Panc1 (cell line): ENCODE results near the gene RNF145. TPM values are rescaled to one million over a fixed set of nuclear protein-coding genes. Genes with fewer than 3 reads are reported as not detected.

Experiments used
- ATAC-seq: fragments of 200-7000 bp; cut with Tn5 transposase; 2 replicates; pipeline ENCODE4 v1.9.1; 2020; ENCODE audit warnings: mild to moderate bottlenecking, moderate library complexity
- BruUV-seq: library from RNA; stranded (reverse); fragments of 400-500 nt; replicated peaks from 2 replicates; lab custom pipeline; 2021; lab: Mats Ljungman, UMichigan
- CTCF ChIA-PET: fragments of 300-600 bp; sonication (Branson Sonifier 250); formaldehyde crosslinking; loops from one replicate; lab custom pipeline; 2022; ENCODE audit warnings: antibody characterized with exemption; lab: Charles Lee
- POLR2A ChIA-PET: fragments of 300-600 bp; sonication (Branson Sonifier 250); formaldehyde crosslinking; loops from one replicate; lab custom pipeline; 2022; ENCODE audit warnings: antibody characterized with exemption; lab: Charles Lee
- DNase-seq: peaks from one replicate; pipeline ENCODE4 v3.0.0-alpha.2; 2010; ENCODE audit warnings: low read depth, low spot score
- H3K27ac ChIP-seq: 2 replicates; pipeline ENCODE4 v1.5.1; 2011; ENCODE audit warnings: mild to moderate bottlenecking, low read length, inconsistent platforms
- H3K27me3 ChIP-seq: fragments of 200-500 bp; sonication (Bioruptor generic); 2 replicates; pipeline ENCODE4 v1.6.0; 2014; ENCODE audit warnings: low read length, inconsistent platforms; ENCODE audit not compliant: control insufficient read depth, insufficient read depth
- H3K36me3 ChIP-seq: fragments of 200-500 bp; sonication (Bioruptor generic); 2 replicates; pipeline ENCODE4 v1.5.1; 2014; ENCODE audit warnings: inconsistent platforms, mild to moderate bottlenecking, low read length, moderate library complexity; ENCODE audit not compliant: control insufficient read depth, insufficient read depth
- H3K4me1 ChIP-seq: 2 replicates; pipeline ENCODE4 v1.5.1; 2011; ENCODE audit warnings: inconsistent platforms, mild to moderate bottlenecking, low read length, moderate library complexity; ENCODE audit not compliant: control insufficient read depth, insufficient read depth
- H3K4me3 ChIP-seq, 2 experiments: 2 replicates each; pipeline ENCODE4 v1.5.1; 2011 to 2012; ENCODE audit warnings: low read depth in 2 of 2, low read length in 2 of 2, mild to moderate bottlenecking in 2 of 2, inconsistent platforms in 1 of 2, moderate library complexity in 1 of 2
- H3K9me3 ChIP-seq: fragments of 200-500 bp; sonication (Bioruptor generic); 2 replicates; pipeline ENCODE4 v1.5.1; 2014; ENCODE audit warnings: low read depth, mild to moderate bottlenecking, inconsistent platforms, low read length, moderate library complexity; ENCODE audit not compliant: control insufficient read depth, insufficient read depth
- POLR2AphosphoS5 ChIP-seq: IDR thresholded peaks from 2 replicates; pipeline ENCODE4 v1.6.1; 2012; ENCODE audit warnings: mild to moderate bottlenecking, low read depth, low read length, moderate library complexity
- REST ChIP-seq, 2 experiments: IDR thresholded peaks; 2 replicates each; pipeline ENCODE4 v1.6.1; 2011 to 2012; ENCODE audit warnings: low read depth in 2 of 2, control low read depth in 1 of 2, low read length in 1 of 2, mild to moderate bottlenecking in 1 of 2, moderate library complexity in 1 of 2; ENCODE audit not compliant: insufficient read depth in 1 of 2
- SIN3A ChIP-seq: IDR thresholded peaks from 2 replicates; pipeline ENCODE4 v1.6.1; 2012; ENCODE audit warnings: low read depth, mild to moderate bottlenecking, low read length, moderate library complexity, borderline replicate concordance; ENCODE audit not compliant: insufficient read depth
- TCF7L2 ChIP-seq: IDR thresholded peaks from 2 replicates; pipeline ENCODE4 v1.6.1; 2011; ENCODE audit warnings: mild to moderate bottlenecking, low read depth, low read length, inconsistent platforms
- in situ Hi-C: cut with HindIII; loops from 2 replicates; pipeline ENCODE4 v1.10.0; 2016; ENCODE audit warnings: low sequenced_read_pairs, low pct_unique_long_range_greater_than_20kb
- intact Hi-C: fragments of 100-400 bp; cut with micrococcal nuclease; formaldehyde crosslinking; loops from one replicate; pipeline ENCODE4 v1.10.0; 2022; ENCODE audit not compliant: unreplicated experiment
- total RNA-seq: library from RNA; stranded (reverse); gene quantifications from one replicate; pipeline ENCODE4 v1.2.1, GENCODE V29; 2021; ENCODE audit not compliant: unreplicated experiment
- TF ChIP-seq, protein P1 (sequence below): fragments of 450-650 bp; IDR thresholded peaks from 2 replicates; pipeline ENCODE4 v1.5.1; 2017; ENCODE audit warnings: mild to moderate bottlenecking

Gene RNF145
- total RNA-seq, 1 experiment from 2014 or later, result 81.8 TPM

- H3K27ac ChIP-seq, result no peak overlapping the region
- TF ChIP-seq TCF7L2 (no peak), POLR2AphosphoS5 (no peak), REST (IDR thresholded peaks at IDR 0.05; ENCODE audit: insufficient read depth in 1 of 2, low read depth in 2 of 2, low read length in 1 of 2) (no peak), SIN3A (no peak)
- TF ChIP-seq, protein P1, sequence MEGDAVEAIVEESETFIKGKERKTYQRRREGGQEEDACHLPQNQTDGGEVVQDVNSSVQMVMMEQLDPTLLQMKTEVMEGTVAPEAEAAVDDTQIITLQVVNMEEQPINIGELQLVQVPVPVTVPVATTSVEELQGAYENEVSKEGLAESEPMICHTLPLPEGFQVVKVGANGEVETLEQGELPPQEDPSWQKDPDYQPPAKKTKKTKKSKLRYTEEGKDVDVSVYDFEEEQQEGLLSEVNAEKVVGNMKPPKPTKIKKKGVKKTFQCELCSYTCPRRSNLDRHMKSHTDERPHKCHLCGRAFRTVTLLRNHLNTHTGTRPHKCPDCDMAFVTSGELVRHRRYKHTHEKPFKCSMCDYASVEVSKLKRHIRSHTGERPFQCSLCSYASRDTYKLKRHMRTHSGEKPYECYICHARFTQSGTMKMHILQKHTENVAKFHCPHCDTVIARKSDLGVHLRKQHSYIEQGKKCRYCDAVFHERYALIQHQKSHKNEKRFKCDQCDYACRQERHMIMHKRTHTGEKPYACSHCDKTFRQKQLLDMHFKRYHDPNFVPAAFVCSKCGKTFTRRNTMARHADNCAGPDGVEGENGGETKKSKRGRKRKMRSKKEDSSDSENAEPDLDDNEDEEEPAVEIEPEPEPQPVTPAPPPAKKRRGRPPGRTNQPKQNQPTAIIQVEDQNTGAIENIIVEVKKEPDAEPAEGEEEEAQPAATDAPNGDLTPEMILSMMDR, result no peak
- POLR2A ChIA-PET, result no interaction called here
- intact Hi-C loops, result no loop called here
- no peaks in the 10 kb centered on the region for H3K36me3 ChIP-seq
- in situ Hi-C loops, result no loop called here
- no peaks in the 10 kb centered on the region for H3K9me3 ChIP-seq
- DNase-seq (no peak), ATAC-seq (no peak)
- CTCF ChIA-PET, result no interaction called here
- no peaks in the 10 kb centered on the region for H3K27me3 ChIP-seq
- BruUV-seq, result no TSS peak
- H3K4me1 ChIP-seq, result no peaks in the 10 kb centered on the region
- no peak overlapping the region for H3K4me3 ChIP-seq
Measured at GRCh38 chr5:159227452-159227851, 18.1 kb upstream of the RNF145 start.

GRCh38 chr5:159226451-159226850 lies 17.1 kb upstream of the RNF145 start:
- no TSS peak for BruUV-seq
- CTCF ChIA-PET, result no interaction called here

More at GRCh38 chr5:159226451-159226850, 17.1 kb upstream of the RNF145 start:
- DNase-seq (no peak), ATAC-seq (no peak)
- intact Hi-C loops (no loop called here), in situ Hi-C loops (no loop called here)
- no peaks in the 10 kb centered on the region for H3K4me1 ChIP-seq
- TF ChIP-seq TCF7L2 (no peak), REST (IDR thresholded peaks at IDR 0.05; ENCODE audit: insufficient read depth in 1 of 2, low read depth in 2 of 2, low read length in 1 of 2) (no peak), SIN3A (no peak), POLR2AphosphoS5 (no peak)
- TF ChIP-seq, protein P1, result no peak
- no peaks in the 10 kb centered on the region for H3K36me3 ChIP-seq
- H3K9me3 ChIP-seq, result no peaks in the 10 kb centered on the region
- POLR2A ChIA-PET, result no interaction called here
- no peak overlapping the region for H3K4me3 ChIP-seq
- H3K27me3 ChIP-seq, result no peaks in the 10 kb centered on the region
- H3K27ac ChIP-seq, result no peak overlapping the region
